H9 (cell line): Measurements from ENCODE around the gene URB1. TPM values are rescaled to one million over a fixed set of nuclear protein-coding genes. Genes with fewer than 3 reads are reported as not detected.
A peak's percentile ranks its signal among the peaks of the same experiment; 100 is the strongest.

Experiments
- DNase-seq: peaks from one replicate; pipeline ENCODE4 v3.0.0-alpha.2; 2017
- H2AFZ ChIP-seq: one replicate; pipeline ENCODE4 v1.6.1; 2013; ENCODE audit warnings: mild to moderate bottlenecking, low read length, control low read depth, moderate library complexity
- H2AK5ac ChIP-seq: 2 replicates; pipeline ENCODE4 v1.6.1; 2013; ENCODE audit warnings: low read length, control low read depth, mixed read lengths; ENCODE audit not compliant: insufficient read length
- H2BK120ac ChIP-seq: one replicate; pipeline ENCODE4 v1.6.1; 2013; ENCODE audit warnings: low read depth, mild to moderate bottlenecking, low read length, control low read depth, inconsistent platforms; ENCODE audit not compliant: poor library complexity, severe bottlenecking
- H2BK12ac ChIP-seq: 2 replicates; pipeline ENCODE4 v1.6.1; 2013; ENCODE audit warnings: low read length, control low read depth, mixed read lengths, low read depth; ENCODE audit not compliant: insufficient read length
- H2BK15ac ChIP-seq: 2 replicates; pipeline ENCODE4 v1.6.1; 2013; ENCODE audit warnings: low read depth, low read length, control low read depth
- H2BK20ac ChIP-seq: one replicate; pipeline ENCODE4 v1.6.1; 2013; ENCODE audit warnings: low read depth, mild to moderate bottlenecking, low read length, control low read depth, inconsistent platforms; ENCODE audit not compliant: poor library complexity, severe bottlenecking
- H2BK5ac ChIP-seq: 2 replicates; pipeline ENCODE4 v1.6.1; 2013; ENCODE audit warnings: low read length, control low read depth, mixed read lengths; ENCODE audit not compliant: insufficient read length
- H3K14ac ChIP-seq: 2 replicates; pipeline ENCODE4 v1.6.1; 2013; ENCODE audit warnings: low read length, control low read depth; ENCODE audit not compliant: insufficient read depth
- H3K18ac ChIP-seq: 2 replicates; pipeline ENCODE4 v1.6.1; 2013; ENCODE audit warnings: low read depth, mild to moderate bottlenecking, mixed read lengths, low read length, control low read depth; ENCODE audit not compliant: insufficient read length
- H3K23ac ChIP-seq: 2 replicates; pipeline ENCODE4 v1.6.1; 2013; ENCODE audit warnings: low read length, control low read depth, mixed read lengths, low read depth; ENCODE audit not compliant: insufficient read length
- H3K23me2 ChIP-seq: 2 replicates; pipeline ENCODE4 v1.6.1; 2013; ENCODE audit warnings: low read depth, mild to moderate bottlenecking, mixed read lengths, low read length, control low read depth; ENCODE audit not compliant: insufficient read length, poor library complexity, severe bottlenecking
- H3K27ac ChIP-seq: 2 replicates; pipeline ENCODE4 v1.5.1; 2013; ENCODE audit warnings: low read length, control low read depth, mixed read lengths, low read depth; ENCODE audit not compliant: insufficient read length
- H3K27me3 ChIP-seq: 2 replicates; pipeline ENCODE4 v1.6.1; 2013; ENCODE audit warnings: low read length, control low read depth, inconsistent platforms; ENCODE audit not compliant: insufficient read depth
- H3K4ac ChIP-seq: 2 replicates; pipeline ENCODE4 v1.6.1; 2013; ENCODE audit warnings: low read depth, mild to moderate bottlenecking, control low read depth, inconsistent platforms, low read length, moderate library complexity
- H3K4me1 ChIP-seq: 2 replicates; pipeline ENCODE4 v1.6.1; 2013; ENCODE audit warnings: low read length, control low read depth, inconsistent platforms; ENCODE audit not compliant: insufficient read depth
- H3K4me2 ChIP-seq: 2 replicates; pipeline ENCODE4 v1.6.1; 2013; ENCODE audit warnings: low read length, control low read depth, mixed read lengths; ENCODE audit not compliant: insufficient read length, insufficient read depth
- H3K56ac ChIP-seq: 2 replicates; pipeline ENCODE4 v1.6.1; 2013; ENCODE audit warnings: low read depth, mild to moderate bottlenecking, mixed read lengths, low read length, control low read depth; ENCODE audit not compliant: insufficient read length
- H3K79me1 ChIP-seq: 2 replicates; pipeline ENCODE4 v1.6.1; 2013; ENCODE audit warnings: low read depth, mild to moderate bottlenecking, moderate library complexity, low read length, control low read depth, inconsistent platforms; ENCODE audit not compliant: insufficient read depth, poor library complexity, severe bottlenecking
- H3K79me2 ChIP-seq: 2 replicates; pipeline ENCODE4 v1.6.1; 2013; ENCODE audit warnings: low read length, control low read depth, inconsistent platforms; ENCODE audit not compliant: insufficient read depth
- H3K9ac ChIP-seq: 2 replicates; pipeline ENCODE4 v1.6.1; 2013; ENCODE audit warnings: low read length, control low read depth, mixed read lengths; ENCODE audit not compliant: insufficient read length; ENCODE audit errors: extremely low read depth
- H3K9me3 ChIP-seq: one replicate; pipeline ENCODE4 v1.6.1; 2013; ENCODE audit warnings: low read depth, low read length, inconsistent platforms; ENCODE audit not compliant: control insufficient read depth
- H3T11ph ChIP-seq: one replicate; pipeline ENCODE4 v1.6.1; 2013; ENCODE audit warnings: mild to moderate bottlenecking, low read length, control low read depth, inconsistent platforms
- H4K20me1 ChIP-seq: one replicate; pipeline ENCODE4 v1.6.1; 2013; ENCODE audit not compliant: control insufficient read depth, insufficient read length, insufficient read depth
- H4K5ac ChIP-seq: 2 replicates; pipeline ENCODE4 v1.6.1; 2013; ENCODE audit warnings: low read depth, mild to moderate bottlenecking, mixed read lengths, low read length, control low read depth; ENCODE audit not compliant: insufficient read length
- H4K8ac ChIP-seq: replicated peaks from 2 replicates; pipeline ENCODE4 v1.6.1; 2013; ENCODE audit warnings: low read length, control low read depth, mixed read lengths, low read depth; ENCODE audit not compliant: insufficient read length
- H4K91ac ChIP-seq: 2 replicates; pipeline ENCODE4 v1.6.1; 2013; ENCODE audit warnings: low read depth, mild to moderate bottlenecking, moderate library complexity, mixed read lengths, low read length, control low read depth; ENCODE audit not compliant: insufficient read length
- H3K27ac Mint-ChIP-seq, 3 experiments: 2 replicates in 2 of 3; 3 replicates in 1 of 3; pipeline ENCODE4 v1.8.0; 2020 to 2021; ENCODE audit warnings: mixed read lengths in 3 of 3, mild to moderate bottlenecking in 1 of 3, moderate library complexity in 1 of 3
- H3K27me3 Mint-ChIP-seq: 2 replicates; pipeline ENCODE4 v1.8.0; 2021; ENCODE audit warnings: low read depth, mild to moderate bottlenecking, moderate library complexity, mixed read lengths
- H3K36me3 Mint-ChIP-seq, 3 experiments: 2 replicates in 2 of 3; 3 replicates in 1 of 3; pipeline ENCODE4 v1.8.0; 2020 to 2021; ENCODE audit warnings: low read depth in 3 of 3, mixed read lengths in 3 of 3; ENCODE audit not compliant: insufficient read depth in 1 of 3
- H3K4me1 Mint-ChIP-seq, 2 experiments: 2 replicates each; pipeline ENCODE4 v1.8.0; 2020; ENCODE audit warnings: mixed read lengths in 2 of 2
- H3K4me3 Mint-ChIP-seq, 2 experiments: 2 replicates in 1 of 2; 3 replicates in 1 of 2; pipeline ENCODE4 v1.8.0; 2020 to 2021; ENCODE audit warnings: mild to moderate bottlenecking in 2 of 2, mixed read lengths in 2 of 2, moderate library complexity in 1 of 2
- H3K9me3 Mint-ChIP-seq, 2 experiments: 2 replicates in 1 of 2; 3 replicates in 1 of 2; pipeline ENCODE4 v1.8.0; 2020; ENCODE audit warnings: mild to moderate bottlenecking in 2 of 2, mixed read lengths in 2 of 2, moderate library complexity in 1 of 2
- WGBS: extraction: QIAGEN DNeasy Blood & Tissue Kit; methylation state at CpG from one replicate; pipeline ENCODE4 v1.1.7; 2013; ENCODE audit warnings: missing lambda C conversion rate, low lambda C conversion rate, mixed read lengths; ENCODE audit not compliant: insufficient read length; ENCODE audit errors: extremely low coverage; 5-methylcytosine and 5-hydroxymethylcytosine counted together
- total RNA-seq: library from RNA; stranded (reverse); gene quantifications from 2 replicates; pipeline ENCODE4 v1.2.1, GENCODE V29; 2021
- TF ChIP-seq, protein P1 (sequence below): fragments of 200-600 bp; sonication (generic); conservative IDR thresholded peaks from 3 replicates; pipeline ENCODE4 v1.8.0; 2021; ENCODE audit warnings: antibody characterized with exemption, mild to moderate bottlenecking

The URB1 gene
- total RNA-seq, 1 experiment from 2014 or later: 23.5 TPM

DNA sequence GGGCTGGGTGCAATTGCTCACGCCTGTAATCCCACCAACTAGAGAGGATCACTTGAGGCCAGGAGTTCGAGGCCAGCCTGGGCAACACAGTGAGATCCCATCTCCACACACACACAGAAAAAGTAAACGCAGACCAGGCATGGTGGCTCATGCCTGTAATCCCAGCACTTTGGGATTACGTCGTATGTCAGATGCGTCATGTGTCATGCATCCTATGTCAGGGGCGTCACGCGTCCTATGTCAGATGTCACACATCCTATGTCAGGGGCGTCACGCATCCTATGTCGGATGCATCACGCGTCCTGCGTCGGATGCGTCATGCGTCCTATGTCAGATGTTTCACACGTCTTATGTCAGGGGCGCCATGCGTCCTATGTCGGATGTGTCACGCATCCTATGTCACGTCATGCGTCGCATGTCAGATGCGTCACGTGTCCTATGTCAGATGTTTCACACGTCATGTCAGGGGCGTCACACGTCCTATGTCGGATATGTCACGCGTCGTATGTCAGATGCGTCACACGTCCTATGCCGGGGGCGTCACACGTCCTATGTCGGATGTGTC lies 92.6 kb downstream of the URB1 start:
- H3K36me3 Mint-ChIP-seq: peaks cover 1 to 10% (median 5%) of the 10 kb centered on the region in 3 experiments; a peak in 5 of 7 replicates
- Histone ChIP-seq H3K14ac (no peak overlapping the region), H3K9ac (no peak overlapping the region), H3K79me2 (no peaks in the 10 kb centered on the region), H3K4ac (no peak overlapping the region), H2BK20ac (no peak overlapping the region), H2BK12ac (no peak overlapping the region), H3K27ac (no peak overlapping the region), H3K9me3 (no peaks in the 10 kb centered on the region), H3K4me2 (no peak overlapping the region), H3K23me2 (no peaks in the 10 kb centered on the region), H2BK5ac (no peak overlapping the region), H4K91ac (no peak overlapping the region), H4K8ac (no peak overlapping the region), H2AFZ (no peak overlapping the region), H2AK5ac (no peak overlapping the region), H3K79me1 (no peaks in the 10 kb centered on the region), H3T11ph (no peak overlapping the region), H3K23ac (no peak overlapping the region), H3K18ac (no peak overlapping the region), H2BK120ac (no peak overlapping the region), H3K4me1 (no peaks in the 10 kb centered on the region), H2BK15ac (no peak overlapping the region), H3K56ac (no peak overlapping the region), H3K27me3 (no peaks in the 10 kb centered on the region), H4K5ac (no peak overlapping the region), H4K20me1 (no peaks in the 10 kb centered on the region)
- no peaks in the 10 kb centered on the region for H3K9me3 Mint-ChIP-seq
- peak overlapping the region in 1 of 2 experiments; percentile 42; a peak in 1 of 5 replicates for H3K4me3 Mint-ChIP-seq
- no peak for DNase-seq
- no peak overlapping the region for H3K27ac Mint-ChIP-seq
- H3K4me1 Mint-ChIP-seq: peaks cover 0 to under 1% of the 10 kb centered on the region in 2 experiments; a peak in 1 of 4 replicates
- TF ChIP-seq, protein P1, sequence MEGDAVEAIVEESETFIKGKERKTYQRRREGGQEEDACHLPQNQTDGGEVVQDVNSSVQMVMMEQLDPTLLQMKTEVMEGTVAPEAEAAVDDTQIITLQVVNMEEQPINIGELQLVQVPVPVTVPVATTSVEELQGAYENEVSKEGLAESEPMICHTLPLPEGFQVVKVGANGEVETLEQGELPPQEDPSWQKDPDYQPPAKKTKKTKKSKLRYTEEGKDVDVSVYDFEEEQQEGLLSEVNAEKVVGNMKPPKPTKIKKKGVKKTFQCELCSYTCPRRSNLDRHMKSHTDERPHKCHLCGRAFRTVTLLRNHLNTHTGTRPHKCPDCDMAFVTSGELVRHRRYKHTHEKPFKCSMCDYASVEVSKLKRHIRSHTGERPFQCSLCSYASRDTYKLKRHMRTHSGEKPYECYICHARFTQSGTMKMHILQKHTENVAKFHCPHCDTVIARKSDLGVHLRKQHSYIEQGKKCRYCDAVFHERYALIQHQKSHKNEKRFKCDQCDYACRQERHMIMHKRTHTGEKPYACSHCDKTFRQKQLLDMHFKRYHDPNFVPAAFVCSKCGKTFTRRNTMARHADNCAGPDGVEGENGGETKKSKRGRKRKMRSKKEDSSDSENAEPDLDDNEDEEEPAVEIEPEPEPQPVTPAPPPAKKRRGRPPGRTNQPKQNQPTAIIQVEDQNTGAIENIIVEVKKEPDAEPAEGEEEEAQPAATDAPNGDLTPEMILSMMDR: no peak
- H3K27me3 Mint-ChIP-seq: no peaks in the 10 kb centered on the region
- WGBS: no CpG with 5 or more reads among the region's 41 CpGs
